Measurements from ENCODE around the gene VIP.

VIP gene

GRCh38 chr6:152776833-152777232 lies 26.2 kb downstream of the VIP start:
- DNase-seq (ENCODE audit: low read depth in 2 of 2): no peak

- DNase-seq (ENCODE audit: low read depth in 2 of 2): no peak
Observed at GRCh38 chr6:152783217-152783878, 32.8 kb downstream of the VIP start.

DNA sequence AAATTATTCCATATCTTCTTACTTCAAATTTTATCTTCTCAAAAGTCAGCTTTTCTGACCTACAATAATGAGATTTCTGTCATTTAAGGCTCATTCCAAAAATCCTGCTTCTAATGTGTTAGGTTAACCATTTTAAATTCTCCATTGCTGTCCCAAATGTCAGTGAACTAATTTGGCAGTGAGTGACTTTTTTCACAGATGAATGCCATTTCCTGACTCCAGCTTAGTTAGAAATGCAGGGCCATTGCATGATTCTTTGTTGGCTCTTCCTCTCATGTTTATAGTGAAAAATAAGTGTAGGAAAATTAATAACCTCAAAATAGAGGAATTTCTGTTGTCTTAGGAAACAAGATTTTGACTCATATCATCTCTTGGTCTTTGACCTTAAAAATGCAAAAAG lies 44.1 kb downstream of the VIP start:
- no peak for DNase-seq (ENCODE audit: low read depth in 2 of 2)

DNA sequence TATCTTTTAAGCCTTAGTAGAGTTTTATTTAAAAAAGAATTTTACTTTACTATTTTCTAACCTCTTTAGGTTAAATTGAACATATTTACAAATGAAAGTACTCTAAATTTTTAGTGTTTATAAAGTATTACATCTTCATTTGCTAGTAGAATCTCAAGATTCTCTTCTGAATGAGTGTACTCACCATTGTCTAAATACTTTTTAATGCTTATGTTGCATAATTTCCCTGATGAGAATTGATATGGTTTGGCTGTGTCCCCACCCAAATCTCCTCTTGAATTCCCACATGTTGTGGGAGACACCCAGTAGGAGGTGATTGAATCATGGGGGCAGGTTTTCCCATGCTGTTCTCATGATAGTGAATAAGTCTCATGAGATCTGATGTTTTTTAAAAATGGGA lies 53.6 kb downstream of the VIP start:
- DNase-seq (ENCODE audit: low read depth in 2 of 2): no peak

All from stimulated activated CD8-positive, alpha-beta memory T cell treated with anti-CD3 and anti-CD28 coated beads, Interleukin-2, amount 100 ng/mL, for 48 hours (primary cell).